Sigmoid colon (tissue), 7 donors: ENCODE results near the gene MSANTD2. TPM values are rescaled to one million over a fixed set of nuclear protein-coding genes. Genes with fewer than 3 reads are reported as not detected.

Experiments
- DNase-seq: peaks from one replicate; pipeline ENCODE4 v3.0.0-alpha.2; 2019
- H3K27ac ChIP-seq, 4 donors: fragments of 200-600 bp; sonication (generic); one replicate each; pipeline ENCODE4 v1.5.1; 2016 to 2019; ENCODE audit warnings: mild to moderate bottlenecking in 1 of 4
- H3K27me3 ChIP-seq, 3 donors: fragments of 200-600 bp; sonication (generic); one replicate each; pipeline ENCODE4 v1.5.1; 2019; ENCODE audit warnings: mild to moderate bottlenecking in 1 of 3
- H3K36me3 ChIP-seq, 4 donors: fragments of 200-600 bp; sonication (generic); one replicate each; pipeline ENCODE4 v1.5.1; 2016 to 2019
- H3K4me1 ChIP-seq, 4 donors: fragments of 200-600 bp; sonication (generic); one replicate each; pipeline ENCODE4 v1.5.1; 2017 to 2019
- H3K4me3 ChIP-seq, 4 donors: fragments of 200-600 bp; sonication (generic); one replicate each; pipeline ENCODE4 v1.5.1; 2017 to 2019; ENCODE audit warnings: mild to moderate bottlenecking in 2 of 4, moderate library complexity in 1 of 4
- H3K9me3 ChIP-seq, 4 donors: fragments of 200-600 bp in 3 of 4; sonication (generic) in 3 of 4; one replicate each; pipeline versions ENCODE4 v1.5.1 to v1.6.1; 2013 to 2019
- CTCF ChIP-seq, 4 experiments: fragments of 450-650 bp in 3 of 4; fragments of 200-600 bp in 1 of 4; IDR thresholded peaks; one replicate each; pipeline ENCODE4 v1.5.1; 2016 to 2019; ENCODE audit warnings: antibody characterized with exemption in 4 of 4, mild to moderate bottlenecking in 3 of 4, moderate library complexity in 2 of 4
- EP300 ChIP-seq, 4 donors: sonication (generic); formaldehyde crosslinking; IDR thresholded peaks; one replicate each; pipeline ENCODE4 v1.6.1; 2017; ENCODE audit warnings: antibody characterized with exemption in 4 of 4
- POLR2A ChIP-seq, 2 donors: fragments of 450-650 bp; IDR thresholded peaks; one replicate each; pipeline ENCODE4 v1.6.1; 2016; ENCODE audit warnings: antibody characterized with exemption in 2 of 2, mild to moderate bottlenecking in 2 of 2, moderate library complexity in 2 of 2
- POLR2AphosphoS5 ChIP-seq, 4 donors: sonication (generic); formaldehyde crosslinking; IDR thresholded peaks; one replicate each; pipeline ENCODE4 v1.6.1; 2017; ENCODE audit warnings: antibody characterized with exemption in 4 of 4
- WGBS, 2 donors: extraction: QIAGEN DNeasy Blood & Tissue Kit; methylation state at CpG; one replicate each; pipeline ENCODE4 v1.1.7; 2013; 5-methylcytosine and 5-hydroxymethylcytosine counted together
- intact Hi-C: fragments of 100-400 bp; cut with DNase I; formaldehyde crosslinking; loops from one replicate; pipeline ENCODE4 v1.15.1; 2023
- polyA plus RNA-seq, 3 donors: library from polyadenylated mRNA; stranded (reverse); fragments of 200-250 nt; gene quantifications; one replicate each; pipeline ENCODE4 v1.2.3, GENCODE V29; 2013
- total RNA-seq, 4 donors: library from RNA; depleted of rRNA; stranded (reverse); fragments of >200 nt; gene quantifications; one replicate each; pipeline ENCODE4 v1.1.0, GENCODE V29; 2016
- donor health status: healthy with polysubstance abuse.
- donor health status: Bipolar disorder and iron deficiency.
- donor health status: healthy.

Gene MSANTD2
- total and polyA plus RNA-seq, 7 donors, result 1.6 to 23.8 (median 8.6) TPM

DNA sequence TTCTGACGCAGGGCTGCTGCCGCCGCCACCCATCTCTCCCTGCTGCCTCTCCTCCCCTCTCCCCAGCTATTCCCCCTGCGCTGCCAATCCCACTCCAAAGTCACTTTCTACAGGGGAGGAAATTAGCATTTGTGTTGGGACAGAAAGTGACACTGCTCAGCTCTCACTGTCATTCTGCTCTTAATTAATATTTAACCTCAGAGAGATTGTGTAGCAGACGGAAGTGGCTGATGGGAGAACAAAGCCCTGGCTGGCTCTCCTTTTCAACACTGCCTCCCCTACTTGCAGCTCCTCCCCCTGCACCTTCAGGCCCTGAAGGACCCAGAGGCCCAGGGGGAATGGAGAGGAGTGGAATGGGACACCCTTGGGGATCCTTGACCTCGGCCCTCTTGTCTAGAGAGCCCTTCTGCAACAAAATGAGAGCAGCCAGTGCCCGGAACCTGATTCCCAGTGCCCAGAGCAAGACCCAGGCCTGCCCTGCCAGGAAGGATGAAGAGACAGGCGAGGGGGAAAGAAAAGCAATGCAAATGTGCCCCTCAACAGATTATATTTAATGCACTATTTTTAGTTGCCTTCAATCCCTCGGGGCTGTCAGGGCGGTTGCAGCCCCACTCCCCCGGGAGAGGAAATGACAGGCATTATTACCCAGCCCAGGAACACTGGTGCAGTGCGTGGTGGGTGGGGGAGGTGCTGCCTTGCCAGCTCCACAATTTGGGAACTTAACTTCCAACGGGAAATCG lies 75.1 kb downstream of the MSANTD2 start:
- Histone ChIP-seq H3K27me3 (peaks cover 0 to 68% (median 13%) of the 10 kb centered on the region in 3 donors), H3K27ac (no peak overlapping the region), H3K9me3 (no peaks in the 10 kb centered on the region), H3K4me1 (no peaks in the 10 kb centered on the region), H3K36me3 (no peaks in the 10 kb centered on the region), H3K4me3 (no peak overlapping the region)
- no peak for TF ChIP-seq POLR2A (IDR thresholded peaks at IDR 0.05)
- no peak for TF ChIP-seq EP300 (IDR thresholded peaks at IDR 0.05)
- intact Hi-C loops, result no loop called here
- no peak for DNase-seq
- 15 to 31% methylated on average over 14 of the region's 14 CpGs for WGBS, 2 donors

GRCh38 chr11:124722176-124722575 lies 78.0 kb downstream of the MSANTD2 start:
- Histone ChIP-seq H3K36me3 (no peaks in the 10 kb centered on the region), H3K27me3 (peaks cover 6 to 98% (median 29%) of the 10 kb centered on the region in 3 donors), H3K27ac (no peak overlapping the region), H3K9me3 (no peaks in the 10 kb centered on the region), H3K4me3 (no peak overlapping the region), H3K4me1 (peaks cover 0 to 13% (median 9%) of the 10 kb centered on the region in 4 donors)
- 36 to 77% methylated on average over 6 of the region's 6 CpGs for WGBS, 2 donors
- intact Hi-C loops, result no loop called here
- TF ChIP-seq CTCF (IDR thresholded peaks at IDR 0.05) (no peak), EP300 (IDR thresholded peaks at IDR 0.05) (no peak), POLR2AphosphoS5 (IDR thresholded peaks at IDR 0.05) (no peak), POLR2A (IDR thresholded peaks at IDR 0.05) (no peak)
- no peak for DNase-seq

- Histone ChIP-seq H3K27ac (no peak overlapping the region), H3K27me3 (peaks cover 6 to 81% (median 33%) of the 10 kb centered on the region in 3 donors), H3K4me3 (no peak overlapping the region), H3K4me1 (peaks cover 0 to 13% (median 9%) of the 10 kb centered on the region in 4 donors), H3K9me3 (no peaks in the 10 kb centered on the region), H3K36me3 (no peaks in the 10 kb centered on the region)
- TF ChIP-seq EP300 (IDR thresholded peaks at IDR 0.05), result no peak
- TF ChIP-seq CTCF (IDR thresholded peaks at IDR 0.05), result no peak
- TF ChIP-seq POLR2A (IDR thresholded peaks at IDR 0.05), result no peak
- TF ChIP-seq POLR2AphosphoS5 (IDR thresholded peaks at IDR 0.05), result no peak
- WGBS, 2 donors, result 67 to 83% methylated on average over 2 of the region's 2 CpGs
- intact Hi-C loops, result no loop called here
- no peak for DNase-seq
Measured at GRCh38 chr11:124719534-124719933, 80.7 kb downstream of the MSANTD2 start.

DNA sequence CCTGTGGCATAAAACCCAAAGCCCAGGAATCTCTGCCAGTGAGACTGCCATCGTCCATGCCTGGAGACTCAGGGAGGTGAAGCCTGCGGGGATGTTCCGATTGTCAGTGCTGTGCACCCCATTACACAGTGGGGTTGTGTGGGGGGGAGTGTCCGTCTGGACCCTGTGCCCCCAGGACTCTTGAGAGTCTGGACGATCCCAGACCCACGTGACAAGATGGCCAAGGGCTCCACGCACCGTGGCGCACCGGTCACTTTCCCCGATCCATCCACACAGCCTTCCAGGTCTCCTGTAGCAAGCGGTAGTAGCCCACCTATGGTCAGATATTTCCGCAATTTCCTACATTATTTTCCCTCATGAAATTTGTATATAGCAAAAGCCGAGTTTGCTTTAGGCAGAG lies 81.4 kb downstream of the MSANTD2 start:
- H3K4me3 ChIP-seq, result no peak overlapping the region
- H3K4me1 ChIP-seq, result peaks cover 0 to 13% (median 9%) of the 10 kb centered on the region in 4 donors
- no peak overlapping the region for H3K27ac ChIP-seq
- no peaks in the 10 kb centered on the region for H3K9me3 ChIP-seq
- DNase-seq, result no peak
- H3K36me3 ChIP-seq, result no peaks in the 10 kb centered on the region
- TF ChIP-seq CTCF (IDR thresholded peaks at IDR 0.05), result no peak
- TF ChIP-seq POLR2AphosphoS5 (IDR thresholded peaks at IDR 0.05), result no peak
- no peak for TF ChIP-seq EP300 (IDR thresholded peaks at IDR 0.05)
- TF ChIP-seq POLR2A (IDR thresholded peaks at IDR 0.05), result no peak
- intact Hi-C loops, result no loop called here
- peaks cover 6 to 75% (median 33%) of the 10 kb centered on the region in 3 donors for H3K27me3 ChIP-seq
- 70 to 73% methylated on average over 14 of the region's 14 CpGs for WGBS, 2 donors

GRCh38 chr11:124717786-124718651 lies 82.2 kb downstream of the MSANTD2 start:
- 1% methylated on average over 45 of the region's 45 CpGs for WGBS, 2 donors
- Histone ChIP-seq H3K9me3 (no peaks in the 10 kb centered on the region), H3K27me3 (peaks cover 6 to 72% (median 33%) of the 10 kb centered on the region in 3 donors), H3K4me3 (peak overlapping the region; percentile 8 to 43 (median 38)), H3K27ac (peak overlapping the region in 1 of 4 donors; percentile 20), H3K36me3 (no peaks in the 10 kb centered on the region), H3K4me1 (peaks cover 0 to 13% (median 9%) of the 10 kb centered on the region in 4 donors)
- intact Hi-C loops, result no loop called here
- no peak for DNase-seq
- TF ChIP-seq POLR2AphosphoS5 (IDR thresholded peaks at IDR 0.05) (no peak), CTCF (IDR thresholded peaks at IDR 0.05) (no peak), POLR2A (IDR thresholded peaks at IDR 0.05) (no peak), EP300 (IDR thresholded peaks at IDR 0.05) (no peak)
